Activated naive CD4-positive, alpha-beta T cell treated with anti-CD3 and anti-CD28 coated beads, Interleukin-2, amount 10 ng/mL, durations not matched to agents 7 days and 5 days (primary cell): Measurements from ENCODE around the gene CHAC2.
"Not testable (repeated sequence)": the region's sequence is repeated elsewhere in the genome, so short reads cannot be mapped to it uniquely, and the experiment has no call there.

ENCODE experiments used
- CTCF ChIA-PET: fragments of 350-600 bp; sonication (Branson Sonifier 250); formaldehyde crosslinking; loops from one replicate; lab custom pipeline; 2021; ENCODE audit warnings: antibody characterized with exemption; lab: Charles Lee
- DNase-seq: peaks from one replicate; pipeline ENCODE4 v3.0.0-alpha.2; 2020
- H3K27ac Mint-ChIP-seq: one replicate; pipeline ENCODE4 v1.8.0; 2021; ENCODE audit warnings: mild to moderate bottlenecking, moderate library complexity, mixed read lengths
- H3K27me3 Mint-ChIP-seq: one replicate; pipeline ENCODE4 v1.8.0; 2021; ENCODE audit warnings: mild to moderate bottlenecking, mixed read lengths
- H3K36me3 Mint-ChIP-seq: one replicate; pipeline ENCODE4 v1.8.0; 2021; ENCODE audit warnings: mixed read lengths
- H3K4me1 Mint-ChIP-seq: one replicate; pipeline ENCODE4 v1.8.0; 2021; ENCODE audit warnings: mixed read lengths
- H3K4me3 Mint-ChIP-seq: one replicate; pipeline ENCODE4 v1.8.0; 2021; ENCODE audit warnings: mild to moderate bottlenecking, moderate library complexity, mixed read lengths
- H3K9me3 Mint-ChIP-seq: one replicate; pipeline ENCODE4 v1.8.0; 2021; ENCODE audit warnings: mixed read lengths

The CHAC2 gene

GRCh38 chr2:53755121-53755520 lies 12.5 kb upstream of the CHAC2 start:
- Mint-ChIP-seq H3K27ac (no peak overlapping the region), H3K4me3 (no peak overlapping the region), H3K36me3 (peaks cover 21% of the 10 kb centered on the region), H3K4me1 (peaks cover 5% of the 10 kb centered on the region), H3K27me3 (no peaks in the 10 kb centered on the region), H3K9me3 (no peaks in the 10 kb centered on the region)
- CTCF ChIA-PET: no interaction called here
- no peak for DNase-seq

- Mint-ChIP-seq H3K4me1 (peaks cover 5% of the 10 kb centered on the region), H3K36me3 (peaks cover 23% of the 10 kb centered on the region), H3K27ac (no peak overlapping the region), H3K4me3 (no peak overlapping the region), H3K27me3 (no peaks in the 10 kb centered on the region), H3K9me3 (no peaks in the 10 kb centered on the region)
- DNase-seq: no peak
- CTCF ChIA-PET: no interaction called here
Measured at GRCh38 chr2:53756644-53757043, 11.0 kb upstream of the CHAC2 start.

GRCh38 chr2:53757206-53757605 lies 10.4 kb upstream of the CHAC2 start:
- DNase-seq, H3K4me3 Mint-ChIP-seq, H3K27ac Mint-ChIP-seq, CTCF ChIA-PET, H3K27me3 Mint-ChIP-seq, H3K9me3 Mint-ChIP-seq, H3K4me1 Mint-ChIP-seq: not testable (repeated sequence)
- peaks cover 27% of the 10 kb centered on the region for H3K36me3 Mint-ChIP-seq

- Mint-ChIP-seq H3K9me3 (no peaks in the 10 kb centered on the region), H3K27ac (no peak overlapping the region), H3K4me3 (no peak overlapping the region), H3K27me3 (no peaks in the 10 kb centered on the region), H3K36me3 (peaks cover 25% of the 10 kb centered on the region), H3K4me1 (peaks cover 34% of the 10 kb centered on the region)
- CTCF ChIA-PET: no interaction called here
- DNase-seq: no peak
Measured at GRCh38 chr2:53765767-53766166, 1.8 kb upstream of the CHAC2 start.

GRCh38 chr2:53768242-53768542 lies 588 bp downstream of the CHAC2 start:
- Mint-ChIP-seq H3K4me1 (peaks cover 39% of the 10 kb centered on the region), H3K4me3 (peak overlapping the region; percentile 92), H3K27me3 (no peaks in the 10 kb centered on the region), H3K27ac (peak overlapping the region; percentile 95), H3K36me3 (peaks cover 21% of the 10 kb centered on the region), H3K9me3 (no peaks in the 10 kb centered on the region)
- DNase-seq: no peak
- CTCF ChIA-PET: interaction anchor here (1.1 to 2.6 kb wide), 3 partner anchors 9 to 201 kb away, joined by 3 to 10 read pairs (median 4); no protein-coding TSS in a partner anchor

- Mint-ChIP-seq H3K9me3 (no peaks in the 10 kb centered on the region), H3K4me3 (no peak overlapping the region), H3K4me1 (peaks cover 43% of the 10 kb centered on the region), H3K27ac (no peak overlapping the region), H3K27me3 (no peaks in the 10 kb centered on the region), H3K36me3 (peaks cover 21% of the 10 kb centered on the region)
- CTCF ChIA-PET: interaction anchor here (1.2 to 2.6 kb wide), 3 partner anchors 8 to 16 kb away, joined by 3 to 10 read pairs (median 4); no protein-coding TSS in a partner anchor
- no peak for DNase-seq
Measured at GRCh38 chr2:53769318-53769945, 1.8 kb downstream of the CHAC2 start.

- DNase-seq: no peak
- CTCF ChIA-PET: no interaction called here
- no peak overlapping the region for H3K27ac Mint-ChIP-seq
- no peaks in the 10 kb centered on the region for H3K9me3 Mint-ChIP-seq
- H3K36me3 Mint-ChIP-seq: peaks cover 19% of the 10 kb centered on the region
- H3K27me3 Mint-ChIP-seq: no peaks in the 10 kb centered on the region
- H3K4me3 Mint-ChIP-seq: no peak overlapping the region
- H3K4me1 Mint-ChIP-seq: peaks cover 43% of the 10 kb centered on the region
Measured at GRCh38 chr2:53770264-53770663, 2.7 kb downstream of the CHAC2 start.

- peaks cover 15% of the 10 kb centered on the region for H3K4me1 Mint-ChIP-seq
- no peak for DNase-seq
- H3K36me3 Mint-ChIP-seq: peaks cover 38% of the 10 kb centered on the region
- no peak overlapping the region for H3K27ac Mint-ChIP-seq
- H3K4me3 Mint-ChIP-seq: no peak overlapping the region
- H3K9me3 Mint-ChIP-seq: no peaks in the 10 kb centered on the region
- H3K27me3 Mint-ChIP-seq: no peaks in the 10 kb centered on the region
- CTCF ChIA-PET: interaction anchor here (0.9 to 1.3 kb wide), 2 partner anchors 8 kb away, joined by 3 to 4 read pairs; no protein-coding TSS in a partner anchor
Measured at GRCh38 chr2:53777134-53777533, 9.5 kb downstream of the CHAC2 start.

GRCh38 chr2:53778536-53779162 lies 11.0 kb downstream of the CHAC2 start:
- Mint-ChIP-seq H3K27me3 (no peaks in the 10 kb centered on the region), H3K4me3 (no peak overlapping the region), H3K4me1 (peaks cover 16% of the 10 kb centered on the region), H3K27ac (no peak overlapping the region), H3K36me3 (peaks cover 35% of the 10 kb centered on the region), H3K9me3 (no peaks in the 10 kb centered on the region)
- CTCF ChIA-PET: no interaction called here
- no peak for DNase-seq

GRCh38 chr2:53780056-53780455 lies 12.5 kb downstream of the CHAC2 start:
- DNase-seq: no peak
- Mint-ChIP-seq H3K4me3 (no peak overlapping the region), H3K4me1 (peaks cover 24% of the 10 kb centered on the region), H3K27me3 (no peaks in the 10 kb centered on the region), H3K9me3 (no peaks in the 10 kb centered on the region), H3K36me3 (peaks cover 29% of the 10 kb centered on the region), H3K27ac (no peak overlapping the region)
- CTCF ChIA-PET: interaction anchor here (0.8 kb wide), 1 partner anchor 11 kb away, joined by 3 read pairs; no protein-coding TSS in a partner anchor

- Mint-ChIP-seq H3K27me3 (no peaks in the 10 kb centered on the region), H3K9me3 (no peaks in the 10 kb centered on the region), H3K4me3 (no peak overlapping the region), H3K4me1 (peaks cover 30% of the 10 kb centered on the region), H3K36me3 (peaks cover 27% of the 10 kb centered on the region), H3K27ac (no peak overlapping the region)
- DNase-seq: no peak
- CTCF ChIA-PET: no interaction called here
Measured at GRCh38 chr2:53782676-53783075, 15.1 kb downstream of the CHAC2 start.

- H3K27me3 Mint-ChIP-seq: no peaks in the 10 kb centered on the region
Measured at GRCh38 chr2:53784436-53784835, 16.8 kb downstream of the CHAC2 start.

GRCh38 chr2:53785366-53785765 lies 17.8 kb downstream of the CHAC2 start:
- Mint-ChIP-seq H3K4me1 (peaks cover 42% of the 10 kb centered on the region), H3K27me3 (no peaks in the 10 kb centered on the region), H3K27ac (no peak overlapping the region), H3K9me3 (no peaks in the 10 kb centered on the region), H3K36me3 (peaks cover 14% of the 10 kb centered on the region), H3K4me3 (peak overlapping the region; percentile 96)
- no peak for DNase-seq
- CTCF ChIA-PET: interaction anchor here (1.0 to 2.0 kb wide), 2 partner anchors 9 to 17 kb away, joined by 3 to 10 read pairs; partner anchors contain the start of gene CHAC2

More at GRCh38 chr2:53784436-53784835, 16.8 kb downstream of the CHAC2 start:
- peak overlapping the region; percentile 0 for H3K4me3 Mint-ChIP-seq
- H3K4me1 Mint-ChIP-seq: peaks cover 41% of the 10 kb centered on the region
- peaks cover 18% of the 10 kb centered on the region for H3K36me3 Mint-ChIP-seq
- no peaks in the 10 kb centered on the region for H3K9me3 Mint-ChIP-seq
- no peak overlapping the region for H3K27ac Mint-ChIP-seq
- no peak for DNase-seq
- CTCF ChIA-PET: interaction anchor here (1.0 to 2.0 kb wide), 2 partner anchors 8 to 16 kb away, joined by 3 to 10 read pairs; partner anchors contain the start of gene CHAC2

- CTCF ChIA-PET: interaction anchor here (2.0 kb wide), 1 partner anchor 18 kb away, joined by 10 read pairs; the partner anchor contains the start of gene CHAC2
- Mint-ChIP-seq H3K4me1 (peaks cover 49% of the 10 kb centered on the region), H3K4me3 (peak overlapping the region; percentile 96), H3K27me3 (no peaks in the 10 kb centered on the region), H3K27ac (peak overlapping the region; percentile 92), H3K36me3 (peaks cover 14% of the 10 kb centered on the region), H3K9me3 (no peaks in the 10 kb centered on the region)
- DNase-seq: peak; percentile 48
Measured at GRCh38 chr2:53786352-53786704, 18.7 kb downstream of the CHAC2 start.
